GM21381 (cell line): ENCODE data around the gene AATK.
"Not testable (repeated sequence)": the region's sequence is repeated elsewhere in the genome, so short reads cannot be mapped to it uniquely, and the experiment has no call there.

ENCODE experiments used
- ATAC-seq: cut with Tn5 transposase; IDR thresholded peaks from one replicate; pipeline ENCODE4 v1.9.1; 2021; ENCODE audit warnings: mild to moderate bottlenecking, moderate library complexity; ENCODE audit not compliant: unreplicated experiment

Gene AATK

DNA sequence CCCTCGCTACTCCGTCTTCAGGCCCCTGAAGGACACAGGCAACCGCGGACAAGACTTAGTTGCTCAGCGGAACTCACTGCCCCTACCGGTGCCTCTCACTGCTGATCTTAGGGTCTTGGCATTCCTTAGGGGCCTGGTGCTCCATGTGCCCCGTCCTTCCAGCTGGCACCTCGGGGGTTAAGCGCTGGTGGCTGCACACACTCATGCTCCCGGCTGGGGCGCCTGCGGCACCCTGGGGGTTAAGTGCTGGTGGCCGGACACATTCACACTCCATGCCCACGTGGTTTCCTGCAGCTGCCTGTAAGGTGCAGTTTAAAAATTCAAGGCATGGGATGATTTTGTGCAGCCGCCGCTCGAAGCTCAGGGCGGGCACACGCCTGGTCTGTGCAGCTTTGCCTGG is 86.0 kb downstream of the AATK start:
- no peak for ATAC-seq

DNA sequence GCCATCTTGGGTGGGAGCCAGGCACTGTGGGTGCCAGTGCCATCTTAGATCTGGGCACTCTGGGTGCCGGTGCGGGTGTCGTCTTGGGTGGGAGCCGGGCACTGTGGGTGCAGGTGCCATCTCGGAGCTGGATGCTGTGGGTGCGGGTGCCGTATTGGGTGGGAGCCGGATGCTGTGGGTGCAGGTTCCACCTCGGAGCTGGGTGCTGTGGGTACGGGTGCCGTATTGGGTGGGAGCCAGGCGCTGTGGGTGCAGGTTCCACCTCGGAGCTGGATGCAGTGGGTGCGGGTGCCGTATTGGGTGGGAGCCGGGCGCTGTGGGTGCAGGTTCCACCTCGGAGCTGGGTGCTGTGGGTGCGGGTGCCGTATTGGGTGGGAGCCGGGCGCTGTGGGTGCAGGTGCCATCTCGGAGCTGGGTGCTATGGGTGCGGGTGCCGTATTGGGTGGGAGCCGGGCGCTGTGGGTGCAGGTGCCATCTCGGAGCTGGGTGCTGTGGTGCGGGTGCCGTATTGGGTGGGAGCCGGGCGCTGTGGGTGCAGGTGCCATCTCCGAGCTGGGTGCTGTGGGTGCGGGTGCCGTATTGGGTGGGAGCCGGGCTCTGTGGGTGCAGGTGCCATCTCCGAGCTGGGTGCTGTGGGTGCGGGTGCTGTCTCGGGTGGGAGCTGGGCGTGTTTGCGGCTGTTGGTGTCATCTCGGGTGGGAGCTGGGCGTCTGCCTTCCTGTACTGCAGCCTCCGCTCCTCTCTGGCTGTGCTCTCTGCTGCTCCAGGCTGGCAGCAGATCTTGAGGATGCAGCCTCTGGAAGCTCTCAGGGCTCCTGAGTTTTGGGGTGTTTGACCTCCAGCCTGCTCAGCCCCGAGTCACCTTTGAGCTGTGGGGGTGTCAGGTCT is 87.8 kb downstream of the AATK start:
- ATAC-seq = not testable (repeated sequence)

DNA sequence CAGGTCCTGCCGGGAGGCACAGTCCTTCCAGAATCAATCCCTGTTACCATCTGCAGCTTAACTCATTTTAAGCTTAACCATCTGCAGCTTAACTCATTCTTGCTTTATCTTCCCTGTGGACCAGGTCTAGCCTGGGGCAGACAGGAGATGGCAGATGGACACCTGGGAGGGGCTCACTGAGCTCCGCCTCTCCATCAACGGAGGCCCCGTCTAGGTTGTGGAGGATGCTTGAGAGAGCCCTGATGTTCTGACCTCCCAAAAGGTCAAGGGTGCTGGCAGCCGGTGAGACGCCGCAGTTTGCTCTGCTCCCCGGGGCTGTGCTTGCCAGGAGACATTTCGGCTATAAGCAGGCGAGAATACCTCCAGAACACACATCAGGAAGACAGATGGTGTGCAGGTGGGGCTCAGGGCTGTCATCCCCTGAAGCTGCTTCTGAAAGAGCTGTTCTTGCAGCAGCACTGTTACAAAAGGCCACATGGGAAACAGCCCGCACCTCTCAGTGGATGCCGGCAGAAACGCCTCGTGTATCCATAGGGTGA is 89.8 kb downstream of the AATK start:
- no peak for ATAC-seq

DNA sequence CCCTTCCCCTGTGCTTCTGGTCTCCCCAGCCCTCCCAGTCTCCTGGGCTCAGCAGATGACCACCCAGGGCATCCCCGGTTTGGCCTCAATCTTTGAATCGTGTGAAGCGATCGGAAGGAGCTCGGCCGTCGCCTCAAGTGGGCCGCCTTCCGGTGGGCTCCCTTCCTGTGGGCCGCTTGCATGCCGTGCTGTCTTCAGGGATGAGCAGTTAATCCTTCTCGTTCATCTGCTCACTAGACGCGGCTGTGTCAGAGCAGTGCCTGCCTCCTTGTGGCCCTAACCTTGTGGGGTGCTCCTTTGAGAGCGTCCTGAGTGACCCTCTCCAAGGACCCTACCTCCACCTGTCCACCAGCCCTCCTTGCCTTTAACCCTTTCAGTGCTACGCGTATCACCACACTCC is 90.7 kb downstream of the AATK start:
- no peak for ATAC-seq

DNA sequence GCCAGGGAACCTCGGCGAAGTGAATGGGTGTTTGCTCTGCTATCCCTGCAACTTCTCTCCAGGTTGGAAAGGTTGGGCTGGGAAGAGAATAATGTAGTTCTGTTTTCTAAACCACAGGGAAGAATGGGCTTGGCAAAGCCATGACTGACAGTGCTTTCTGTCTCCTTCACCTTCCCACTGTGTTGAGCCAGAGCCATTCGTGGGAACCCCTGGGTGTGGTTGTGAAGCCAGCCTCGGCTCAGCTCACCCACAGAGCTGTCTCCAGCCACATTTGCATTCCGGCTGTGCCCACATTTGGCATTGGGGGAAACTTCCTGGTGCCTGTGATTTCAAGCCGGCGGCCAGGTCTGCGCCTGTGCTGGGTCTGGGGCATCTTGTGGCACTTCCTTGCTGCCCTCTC is 91.1 kb downstream of the AATK start:
- no peak for ATAC-seq

DNA sequence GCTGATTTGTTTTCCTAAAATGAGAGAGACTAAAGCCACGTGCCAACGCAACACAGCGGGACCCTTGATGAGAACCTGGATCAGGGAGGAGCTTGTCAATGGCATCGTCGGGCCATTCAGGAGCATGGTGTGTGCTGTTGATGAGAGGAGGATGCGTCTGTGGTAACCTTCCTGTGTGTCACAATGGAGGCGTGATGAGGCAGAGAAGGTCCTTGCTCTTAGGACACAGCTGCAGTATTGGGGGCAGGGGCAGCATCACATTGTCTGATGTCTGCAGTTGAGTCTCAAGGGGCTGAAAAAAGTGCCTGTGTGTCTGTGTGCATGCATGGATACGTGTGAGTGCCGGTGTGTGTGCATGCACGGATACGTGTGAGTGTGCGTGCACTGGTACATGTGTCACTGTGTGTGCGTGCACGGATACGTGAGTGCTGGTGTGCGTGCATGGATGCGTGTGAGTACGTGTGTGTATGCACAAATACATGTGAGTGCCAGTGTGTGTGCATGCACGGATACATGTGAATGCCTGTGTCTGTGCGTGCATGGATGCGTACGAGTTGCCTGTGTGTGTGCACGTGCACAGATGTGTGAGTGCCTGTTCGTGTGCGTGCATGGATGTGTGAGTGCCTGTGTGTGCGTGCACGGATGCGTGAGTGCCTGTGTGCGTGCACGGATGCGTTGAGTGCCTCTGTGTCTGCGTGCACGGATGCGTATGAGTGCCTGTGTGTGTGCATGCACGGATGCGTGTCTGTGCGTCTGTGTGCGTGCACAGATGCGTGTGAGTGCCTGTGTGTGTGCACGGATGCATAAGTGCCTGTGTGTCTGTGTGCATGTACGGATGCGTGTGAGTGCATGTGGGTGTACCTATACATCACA is 91.8 kb downstream of the AATK start:
- ATAC-seq = no peak

DNA sequence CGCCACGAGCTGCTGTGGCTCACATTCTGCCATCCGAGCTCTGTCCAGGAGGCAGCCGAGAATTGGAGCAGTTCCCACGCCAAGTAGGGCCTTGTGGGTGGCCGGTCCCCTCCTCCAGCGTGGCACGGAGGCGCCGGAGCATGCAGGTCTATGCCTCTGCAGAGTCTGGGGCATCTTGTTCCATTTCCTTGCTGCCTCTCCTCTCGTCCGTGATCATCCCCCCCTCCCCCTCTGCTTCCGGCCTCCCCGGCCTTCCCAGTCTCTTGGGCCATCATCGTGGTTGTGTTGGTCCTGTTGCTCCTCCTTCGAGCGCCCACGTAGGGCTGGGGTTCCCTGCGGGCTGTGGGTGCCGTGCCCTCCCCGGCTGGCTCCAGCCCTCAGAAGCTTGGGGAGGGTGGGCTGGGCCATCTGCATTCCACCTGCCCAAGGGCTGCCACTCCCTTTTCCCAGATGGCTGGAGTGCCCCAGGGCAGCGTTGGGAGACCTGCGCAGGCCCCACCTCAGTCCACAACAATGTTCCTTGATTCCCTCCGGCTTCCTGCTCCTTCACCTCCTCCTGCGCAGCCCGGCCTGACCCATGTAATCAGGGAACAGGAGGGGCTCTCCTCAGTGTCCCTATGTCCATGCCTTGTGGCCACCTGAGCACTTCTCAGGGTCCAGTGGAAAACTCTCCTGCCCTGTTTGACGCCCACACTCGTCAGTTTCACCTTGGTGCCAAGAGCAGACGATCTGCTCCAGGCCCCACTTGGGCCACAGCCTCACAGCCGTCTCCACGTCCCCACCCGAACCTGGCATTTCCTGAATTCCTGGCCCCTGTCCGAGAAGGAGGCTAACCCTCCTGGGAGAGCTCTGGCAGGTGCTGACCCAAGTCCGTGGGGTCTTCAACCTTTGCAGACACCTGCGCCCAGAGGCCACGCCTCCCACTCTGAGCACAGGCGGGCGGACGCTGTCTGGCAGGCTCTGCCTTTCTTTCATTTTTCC is 94.0 kb downstream of the AATK start:
- no peak for ATAC-seq

DNA sequence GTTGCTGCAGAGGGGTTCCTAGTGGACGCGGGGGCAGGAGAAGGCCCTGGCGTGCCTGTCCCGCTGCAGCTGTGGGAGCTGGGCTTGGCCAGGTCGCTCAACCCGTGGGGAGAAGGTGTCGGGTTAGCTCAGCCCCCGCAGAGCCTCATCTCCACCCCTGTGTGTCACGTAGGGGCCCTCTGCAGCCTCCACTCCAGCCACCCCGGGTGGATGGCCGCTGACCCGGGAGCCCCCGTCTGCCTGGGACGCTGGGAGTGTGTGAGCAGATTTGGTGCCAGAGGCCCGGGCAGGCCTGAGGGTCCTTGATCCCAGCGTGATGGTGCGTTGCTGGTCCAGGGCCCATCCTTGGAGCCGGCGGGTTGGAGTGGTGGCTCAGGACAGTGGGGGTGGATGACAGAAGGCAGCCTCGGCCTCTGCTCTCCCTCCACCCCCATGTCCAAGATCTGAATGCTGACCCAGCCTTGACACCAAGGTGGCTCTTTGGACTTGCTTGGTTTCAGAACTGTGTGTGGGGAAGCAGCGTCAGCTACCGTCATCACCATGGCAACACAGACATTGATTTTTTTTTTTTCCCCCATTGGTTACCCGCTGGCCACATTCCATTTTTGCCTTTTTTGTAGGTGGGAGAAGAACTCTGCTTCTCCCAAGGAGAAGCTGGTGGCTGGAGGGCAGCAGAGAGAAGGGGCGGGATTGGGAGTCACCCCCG is 95.3 kb downstream of the AATK start:
- no peak for ATAC-seq

DNA sequence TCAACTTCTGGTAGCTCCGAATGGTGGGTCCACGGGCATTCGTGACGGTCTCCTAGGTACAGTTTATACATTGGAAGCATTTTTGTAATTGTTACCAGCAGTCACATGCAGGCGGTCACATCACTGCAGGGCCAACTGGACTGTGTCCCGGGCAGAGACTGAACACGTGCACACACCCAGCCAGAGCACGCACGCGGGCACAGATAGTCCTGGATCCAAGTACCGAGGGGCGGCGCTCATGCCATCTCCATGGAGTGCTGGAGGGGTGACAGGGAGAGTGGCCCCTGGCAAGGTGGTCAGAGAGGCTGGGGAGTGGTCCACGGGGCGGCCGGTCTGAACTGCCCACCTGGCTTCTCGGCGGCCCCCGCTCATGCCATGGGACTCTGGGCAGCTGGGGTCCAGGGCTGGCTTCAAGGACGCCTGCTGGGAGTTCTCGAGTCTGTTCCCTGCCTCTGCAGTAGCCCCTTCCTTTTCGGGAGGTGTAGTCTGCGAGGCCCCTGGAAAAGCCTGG is 96.8 kb downstream of the AATK start:
- no peak for ATAC-seq

DNA sequence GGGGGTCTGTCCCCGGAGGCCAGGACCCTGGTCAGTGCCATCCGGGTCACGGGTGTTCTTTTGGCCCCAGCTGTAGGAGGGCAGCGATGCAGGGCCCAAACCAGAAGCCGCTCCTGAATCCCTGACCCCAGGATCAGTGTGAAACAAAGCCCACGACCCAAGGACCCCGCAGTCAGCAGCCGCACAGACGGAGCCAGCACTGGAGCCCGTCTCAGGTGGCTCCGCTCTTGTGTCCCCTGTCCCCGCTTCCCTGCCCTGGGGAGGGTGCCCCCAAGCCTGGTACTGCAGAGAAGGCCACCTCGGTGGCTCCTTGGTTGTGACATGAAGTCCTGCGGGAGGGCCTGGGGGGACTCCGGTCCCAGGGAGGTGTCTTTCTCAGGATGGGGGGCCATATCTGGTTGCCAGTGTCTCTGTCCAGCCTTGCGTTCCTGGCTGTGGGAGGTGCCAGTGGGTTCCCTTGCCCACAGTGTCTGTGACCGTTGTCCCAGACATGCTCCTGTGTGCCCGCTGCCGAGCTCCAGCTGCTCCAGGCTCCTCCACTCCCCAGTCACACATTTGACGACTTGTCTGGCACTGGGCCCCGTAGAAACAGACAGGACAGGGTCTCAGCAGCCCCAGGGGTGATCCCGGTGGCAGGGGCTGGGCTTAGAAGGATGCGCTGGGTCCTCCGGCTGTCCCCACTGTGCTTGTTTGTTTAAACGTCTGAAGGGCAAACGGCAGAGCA is 97.4 kb downstream of the AATK start:
- ATAC-seq = no peak

DNA sequence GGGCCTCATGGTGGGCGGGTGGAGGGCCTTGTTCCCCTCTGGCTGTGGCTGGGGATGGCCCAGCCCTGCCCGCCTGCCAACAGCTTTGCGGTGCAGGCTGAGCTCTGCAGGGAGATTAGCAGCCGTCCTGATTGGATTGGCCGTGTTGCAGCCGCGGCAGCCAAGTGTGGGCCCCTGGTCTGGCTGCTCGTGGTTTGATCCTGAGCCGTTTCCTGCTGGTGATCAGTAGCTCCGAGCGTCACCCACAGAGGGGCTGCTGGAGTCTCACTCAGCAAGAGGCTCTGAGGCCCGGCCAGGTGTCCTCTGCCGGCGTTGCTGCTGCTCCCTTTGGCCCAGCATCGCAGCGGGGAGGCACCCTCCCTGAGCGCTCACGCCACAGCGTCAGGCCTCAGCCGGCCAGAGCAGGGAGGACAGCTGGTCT is 98.6 kb downstream of the AATK start:
- ATAC-seq = no peak
